ENCODE results near the gene MICU1.
"Not testable (repeated sequence)": the region's sequence is repeated elsewhere in the genome, so short reads cannot be mapped to it uniquely, and the experiment has no call there.

Gene MICU1

GRCh38 chr10:72563327-72563932 lies 62.4 kb downstream of the MICU1 start:
- DNase-seq (ENCODE audit: low read depth in 1 of 2, low spot score in 1 of 2), result no peak

DNA sequence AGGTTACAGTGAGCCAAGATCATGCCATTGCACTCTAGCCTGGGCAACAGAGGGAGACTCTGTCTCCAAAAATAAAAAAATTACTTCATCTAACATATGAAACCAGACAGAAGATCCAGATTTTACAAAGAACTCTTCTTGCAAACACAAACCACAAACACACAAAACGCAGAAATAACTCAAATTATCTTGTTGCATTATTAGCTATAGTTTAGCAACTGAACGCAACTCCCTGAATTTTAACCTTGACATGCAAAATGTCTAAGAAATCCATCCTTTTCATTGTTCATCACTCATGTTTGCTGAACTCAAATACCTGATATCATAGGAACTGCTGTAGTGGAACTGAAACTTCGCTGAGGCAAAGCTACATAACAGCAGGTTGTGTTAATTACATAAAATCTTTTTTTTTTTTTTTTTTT lies 64.1 kb downstream of the MICU1 start:
- DNase-seq (ENCODE audit: low read depth in 1 of 2, low spot score in 1 of 2), result no peak

DNA sequence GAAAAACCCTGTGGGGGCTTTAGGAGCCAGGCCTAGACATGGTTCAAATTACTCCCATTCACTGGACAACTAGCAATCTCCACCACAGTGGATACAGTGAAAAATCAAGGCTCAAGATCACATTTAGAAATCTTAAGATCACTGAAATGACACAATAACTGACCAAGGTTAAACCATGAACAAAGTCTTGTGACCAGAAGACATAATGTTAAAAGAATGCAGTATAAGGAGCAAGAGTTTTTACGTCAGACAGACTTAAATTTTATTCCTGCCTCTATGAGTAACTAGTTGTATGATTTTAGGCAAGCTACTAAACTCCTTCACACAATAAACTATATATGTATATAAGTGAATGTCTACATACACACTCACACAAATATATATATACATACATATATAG lies 68.5 kb downstream of the MICU1 start:
- DNase-seq (ENCODE audit: low read depth in 1 of 2, low spot score in 1 of 2), result no peak

DNA sequence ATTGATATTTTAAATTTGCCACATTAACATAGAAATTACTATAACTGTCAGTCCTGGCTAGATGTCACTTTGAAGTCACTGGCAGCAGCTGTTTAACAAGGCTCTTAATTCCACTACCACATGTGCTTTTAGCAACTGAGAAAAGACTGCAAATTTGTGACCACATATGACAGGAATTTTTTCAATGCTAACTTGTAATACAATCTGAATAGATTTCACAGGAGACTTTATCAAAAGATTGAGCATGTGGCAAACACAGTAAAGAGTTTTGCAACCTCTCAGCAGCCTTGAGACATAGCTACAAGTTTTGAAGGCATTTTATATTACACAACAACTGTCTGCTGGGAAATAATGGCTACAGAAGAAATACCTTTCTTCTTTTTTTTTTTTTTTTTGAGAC lies 73.0 kb downstream of the MICU1 start:
- DNase-seq (ENCODE audit: low read depth in 1 of 2, low spot score in 1 of 2), result no peak

DNA sequence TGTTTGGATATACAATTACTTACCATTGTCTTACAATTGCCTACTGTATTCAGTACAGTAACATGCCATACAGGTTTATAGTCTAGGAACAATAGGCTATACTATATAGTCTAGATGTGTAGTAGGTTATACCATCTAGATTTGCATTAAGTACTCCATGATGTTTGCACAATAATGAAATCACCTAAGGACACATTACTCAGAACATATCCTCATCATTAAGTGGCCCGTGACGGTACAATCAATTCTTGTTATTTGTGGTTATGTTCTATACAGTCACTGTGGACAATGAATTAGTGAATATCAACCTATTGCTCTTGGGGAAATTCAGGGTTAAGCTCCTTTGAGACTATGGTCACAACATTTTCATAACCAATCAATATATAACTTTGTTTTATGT lies 75.6 kb downstream of the MICU1 start:
- DNase-seq (ENCODE audit: low read depth in 1 of 2, low spot score in 1 of 2), result no peak

GRCh38 chr10:72545546-72545945 lies 80.3 kb downstream of the MICU1 start:
- DNase-seq (ENCODE audit: low read depth in 1 of 2, low spot score in 1 of 2), result no peak

DNA sequence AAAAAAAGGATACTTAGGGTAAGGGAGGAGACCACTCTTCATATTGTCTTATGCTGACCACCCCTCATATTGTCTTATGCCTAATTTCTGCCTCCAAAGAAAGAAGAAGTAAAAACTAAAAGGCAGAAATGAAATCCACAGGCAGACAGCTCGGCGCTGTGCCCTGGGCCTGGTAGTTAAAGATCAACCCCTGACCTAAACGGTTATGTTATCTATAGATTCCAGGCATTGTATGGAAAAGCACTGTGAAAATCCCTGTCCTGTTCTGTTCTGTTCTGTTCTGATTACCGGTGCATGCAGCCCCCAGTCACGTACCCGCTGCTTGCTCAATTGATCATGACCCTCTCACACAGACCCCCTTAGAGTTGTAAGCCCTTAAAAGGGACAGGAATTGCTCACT lies 82.0 kb downstream of the MICU1 start:
- not testable (repeated sequence) for DNase-seq (ENCODE audit: low read depth in 1 of 2, low spot score in 1 of 2)

GRCh38 chr10:72542396-72542815 lies 83.5 kb downstream of the MICU1 start:
- DNase-seq (ENCODE audit: low read depth in 1 of 2, low spot score in 1 of 2), result no peak

GRCh38 chr10:72541337-72541736 lies 84.5 kb downstream of the MICU1 start:
- DNase-seq (ENCODE audit: low read depth in 1 of 2, low spot score in 1 of 2), result no peak

- DNase-seq (ENCODE audit: low read depth in 1 of 2, low spot score in 1 of 2), result no peak
Measured at GRCh38 chr10:72540193-72540807, 85.6 kb downstream of the MICU1 start.

- DNase-seq (ENCODE audit: low read depth in 1 of 2, low spot score in 1 of 2), result no peak
Measured at GRCh38 chr10:72539137-72539536, 86.7 kb downstream of the MICU1 start.

- DNase-seq (ENCODE audit: low read depth in 1 of 2, low spot score in 1 of 2), result no peak
Measured at GRCh38 chr10:72525689-72526088, 100.2 kb downstream of the MICU1 start.

GRCh38 chr10:72525277-72525676 lies 100.6 kb downstream of the MICU1 start:
- no peak for DNase-seq (ENCODE audit: low read depth in 1 of 2, low spot score in 1 of 2)

DNA sequence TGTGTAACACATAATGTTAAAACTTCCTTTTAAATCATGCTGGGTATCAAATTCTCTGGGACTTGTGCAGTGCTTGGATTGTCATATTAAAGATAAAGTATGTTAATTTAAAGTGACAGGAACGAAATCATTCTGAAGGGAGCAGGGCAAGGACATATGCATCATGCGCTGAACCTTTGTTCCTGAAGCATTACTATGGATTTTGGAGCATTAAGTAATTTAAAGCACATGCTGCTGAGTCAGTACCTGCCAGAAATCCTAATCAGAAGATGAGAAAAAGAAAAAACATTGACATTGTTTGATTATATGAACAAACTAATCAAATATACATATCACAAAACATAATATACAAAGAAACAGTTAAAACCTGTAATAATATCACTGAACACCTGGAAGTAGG lies 101.4 kb downstream of the MICU1 start:
- DNase-seq (ENCODE audit: low read depth in 1 of 2, low spot score in 1 of 2), result no peak

DNA sequence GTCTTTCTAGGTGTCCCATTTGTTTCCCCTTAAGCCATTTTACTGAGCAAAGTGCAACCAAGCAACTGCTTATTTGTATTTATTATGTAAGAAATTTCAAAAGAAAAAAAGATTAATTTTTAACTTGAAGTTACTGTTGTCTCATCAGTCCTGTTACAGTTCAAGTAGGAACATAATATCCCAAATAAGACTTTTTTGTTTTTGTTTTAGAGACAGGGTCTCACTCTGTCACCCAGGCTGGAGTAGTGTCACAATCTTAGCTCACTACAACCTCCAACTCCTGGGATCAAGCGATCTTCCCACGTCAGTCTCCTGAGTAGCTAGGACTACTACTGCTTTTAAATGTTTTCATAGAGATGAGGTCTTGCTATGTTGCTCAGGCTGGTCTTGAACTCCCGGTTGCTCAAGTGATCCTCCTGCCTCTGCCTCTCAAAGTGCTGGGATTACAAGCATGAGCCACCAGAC lies 101.9 kb downstream of the MICU1 start:
- DNase-seq (ENCODE audit: low read depth in 1 of 2, low spot score in 1 of 2), result no peak

DNA sequence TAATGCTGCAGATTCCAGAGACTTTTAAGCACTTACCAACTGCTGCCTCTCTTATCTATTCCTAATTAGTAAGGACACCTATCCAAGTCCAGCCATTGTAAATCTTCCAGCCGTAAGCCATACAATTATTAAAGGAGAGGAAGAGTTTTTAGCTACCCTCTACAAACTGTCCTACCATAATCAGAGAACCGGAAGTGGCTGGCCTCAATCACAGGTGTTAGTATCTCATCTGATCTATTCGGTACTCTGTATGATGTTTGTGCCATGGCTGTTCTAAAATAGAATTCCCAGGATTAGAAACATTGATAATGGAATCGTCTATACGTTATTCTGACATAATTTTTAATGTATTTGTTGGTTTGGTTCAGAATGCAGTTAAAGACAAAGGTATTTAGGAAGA lies 102.8 kb downstream of the MICU1 start:
- DNase-seq (ENCODE audit: low read depth in 1 of 2, low spot score in 1 of 2), result no peak

DNA sequence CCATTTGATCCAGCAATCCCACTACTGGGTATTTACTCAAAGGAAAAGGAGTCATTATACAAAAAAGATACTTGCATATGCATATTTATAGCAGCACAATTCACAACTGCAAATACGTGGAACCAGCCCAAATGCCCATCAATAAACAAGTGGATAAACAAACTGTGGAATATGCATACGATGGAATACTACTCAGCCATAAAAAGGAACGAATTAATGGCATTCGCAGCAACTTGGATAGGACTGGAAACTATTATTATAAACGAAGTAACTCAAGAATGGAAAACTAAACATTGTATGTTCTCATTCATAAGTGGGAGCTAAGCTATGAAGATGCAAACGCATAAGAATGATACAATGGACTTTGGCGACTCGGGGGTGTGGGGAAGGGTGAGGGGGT lies 108.6 kb downstream of the MICU1 start:
- no peak for DNase-seq (ENCODE audit: low read depth in 1 of 2, low spot score in 1 of 2)

DNA sequence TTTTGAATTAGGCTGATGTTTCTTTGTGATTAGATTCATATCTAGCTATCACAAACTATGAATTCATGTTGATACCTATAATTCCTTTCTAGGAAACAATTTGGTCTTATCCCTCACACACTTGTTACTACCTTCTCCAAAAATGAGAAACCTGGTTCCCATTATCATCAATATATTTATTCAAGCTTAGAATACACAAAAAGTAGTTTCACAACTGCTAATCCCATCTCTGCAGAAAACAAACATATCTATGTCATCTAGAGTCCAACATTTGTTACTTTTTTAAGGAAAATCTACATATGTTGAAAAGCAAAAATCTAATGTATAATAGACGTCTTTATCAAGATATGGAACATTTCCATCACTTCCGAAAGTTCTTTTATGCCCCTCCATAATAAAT lies 110.4 kb downstream of the MICU1 start:
- no peak for DNase-seq (ENCODE audit: low read depth in 1 of 2, low spot score in 1 of 2)

DNA sequence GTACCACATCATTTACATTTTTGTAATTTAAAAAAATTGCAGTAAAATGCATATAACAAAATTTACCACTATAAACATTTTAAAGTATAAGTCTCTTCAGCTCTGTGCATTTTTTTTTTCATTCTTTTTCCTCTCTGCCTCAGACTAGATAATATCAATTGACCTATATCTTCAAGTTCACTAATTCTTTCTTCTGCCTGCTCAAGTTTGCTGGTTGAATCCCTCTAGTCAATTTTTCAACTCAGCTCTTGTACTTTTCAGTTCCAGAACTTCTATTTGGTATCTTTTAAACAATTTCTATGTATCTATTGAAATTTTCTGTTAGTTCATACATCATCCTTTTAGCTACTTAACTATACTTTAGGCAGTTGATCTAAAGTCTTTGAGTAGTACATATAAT lies 112.0 kb downstream of the MICU1 start:
- no peak for DNase-seq (ENCODE audit: low read depth in 1 of 2, low spot score in 1 of 2)

DNA sequence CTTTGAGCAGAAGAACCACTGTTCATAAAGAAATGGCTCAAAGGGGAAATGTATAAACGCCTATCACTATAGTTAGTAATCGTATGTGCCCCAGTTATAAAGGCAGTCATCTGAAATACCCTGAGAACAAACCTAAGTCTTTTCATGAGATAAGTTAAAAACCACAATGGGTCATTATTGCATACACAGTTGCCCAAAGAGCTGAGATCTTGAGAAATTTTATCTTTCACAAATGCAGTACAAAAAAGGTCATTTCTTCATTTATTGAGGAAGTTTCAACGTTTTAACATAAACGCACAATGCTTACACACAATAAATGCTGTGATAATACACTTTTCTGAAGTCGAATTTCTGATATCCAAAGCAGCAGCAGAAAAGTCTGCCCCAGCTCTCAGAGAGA lies 114.4 kb downstream of the MICU1 start:
- no peak for DNase-seq (ENCODE audit: low read depth in 1 of 2, low spot score in 1 of 2)

DNA sequence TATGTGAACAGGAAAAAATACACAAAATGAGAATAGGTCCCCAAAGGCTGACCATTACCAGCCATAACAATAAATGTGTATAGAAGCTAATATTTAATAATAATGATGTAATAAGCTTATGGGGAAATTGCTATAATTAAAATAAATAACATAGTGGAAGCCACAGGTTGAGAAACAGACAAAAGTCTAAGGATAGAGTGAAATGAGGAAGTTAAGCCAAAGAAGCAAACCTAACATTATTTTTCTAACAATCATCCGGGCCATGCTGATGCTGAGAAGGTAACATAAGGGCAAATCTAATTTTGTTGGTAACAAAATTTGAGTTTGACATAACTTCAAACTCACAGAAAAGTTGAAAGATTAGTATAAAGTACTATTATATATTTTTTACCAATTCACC lies 115.9 kb downstream of the MICU1 start:
- no peak for DNase-seq (ENCODE audit: low read depth in 1 of 2, low spot score in 1 of 2)

DNA sequence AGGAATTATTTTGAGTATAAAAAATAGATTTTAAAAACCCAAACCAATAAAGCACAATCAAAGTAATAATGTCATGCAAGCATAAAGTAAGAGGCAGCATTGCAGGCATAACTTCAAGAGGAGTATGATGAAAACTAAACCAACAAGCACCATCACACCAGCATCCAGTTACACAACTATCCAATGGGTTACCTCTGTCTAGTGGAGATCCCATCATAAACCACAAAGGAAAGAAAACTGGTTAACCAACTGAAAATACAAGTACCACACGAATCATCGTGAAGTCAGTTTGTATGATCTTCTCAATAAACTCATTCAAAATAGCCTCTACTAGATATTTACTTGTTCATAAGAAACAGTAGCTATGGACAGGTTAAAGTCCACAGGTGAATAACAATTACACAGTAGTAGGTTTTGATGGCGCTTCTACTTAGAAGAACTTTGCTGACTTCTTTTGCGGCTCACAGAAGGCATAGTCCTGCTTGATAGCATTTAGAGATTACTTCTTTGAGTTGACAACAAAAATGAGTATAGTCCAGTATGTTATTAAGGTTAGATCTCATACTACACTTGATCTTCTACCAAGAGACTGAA lies 116.6 kb downstream of the MICU1 start:
- DNase-seq (ENCODE audit: low read depth in 1 of 2, low spot score in 1 of 2), result no peak

- DNase-seq (ENCODE audit: low read depth in 1 of 2, low spot score in 1 of 2), result no peak
Measured at GRCh38 chr10:72508033-72508432, 117.8 kb downstream of the MICU1 start.

Measured in stimulated activated CD4-positive, alpha-beta T cell treated with anti-CD3 and anti-CD28 coated beads, Interleukin-15, amount 100 ng/mL, for 1 hour (primary cell).